ENCODE data around the gene MCMBP.

The MCMBP gene

DNA sequence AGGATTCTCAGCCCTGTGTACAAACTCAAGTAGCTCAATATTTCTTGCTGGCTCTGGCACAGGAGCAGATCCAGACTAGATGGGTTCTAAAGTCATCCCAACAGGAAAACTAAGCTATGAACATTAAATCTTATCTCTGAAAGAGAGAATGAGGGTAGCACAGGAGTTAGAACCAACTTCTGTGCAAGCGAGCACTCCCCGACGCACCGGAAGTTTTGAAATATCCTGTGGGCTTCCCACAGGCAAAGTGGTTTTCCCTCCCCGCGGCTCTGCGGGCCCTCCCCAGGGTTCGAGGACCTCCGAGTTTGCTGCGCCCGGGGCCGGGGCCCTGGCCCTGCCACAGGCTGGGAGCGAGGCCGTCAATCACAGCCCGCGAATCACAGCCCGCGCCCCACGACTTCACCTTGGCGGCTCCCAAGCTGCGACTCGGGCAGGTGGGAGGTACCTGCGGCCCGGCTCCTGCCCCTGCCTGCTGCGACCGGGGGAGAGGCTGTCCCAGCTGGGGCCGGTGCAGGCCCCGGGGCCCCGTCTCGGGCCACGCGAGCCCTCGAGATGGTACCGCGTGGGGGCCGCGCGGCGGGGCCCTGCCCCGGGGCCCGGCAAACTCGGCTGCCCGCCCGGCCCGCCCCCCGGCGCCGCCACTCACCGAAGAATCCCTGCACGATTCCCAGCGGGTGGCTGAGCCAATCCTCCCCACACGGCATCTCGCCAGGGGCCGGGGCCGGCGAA, 598 bp downstream of the MCMBP start (continued):
- TF ChIP-seq, protein P1, sequence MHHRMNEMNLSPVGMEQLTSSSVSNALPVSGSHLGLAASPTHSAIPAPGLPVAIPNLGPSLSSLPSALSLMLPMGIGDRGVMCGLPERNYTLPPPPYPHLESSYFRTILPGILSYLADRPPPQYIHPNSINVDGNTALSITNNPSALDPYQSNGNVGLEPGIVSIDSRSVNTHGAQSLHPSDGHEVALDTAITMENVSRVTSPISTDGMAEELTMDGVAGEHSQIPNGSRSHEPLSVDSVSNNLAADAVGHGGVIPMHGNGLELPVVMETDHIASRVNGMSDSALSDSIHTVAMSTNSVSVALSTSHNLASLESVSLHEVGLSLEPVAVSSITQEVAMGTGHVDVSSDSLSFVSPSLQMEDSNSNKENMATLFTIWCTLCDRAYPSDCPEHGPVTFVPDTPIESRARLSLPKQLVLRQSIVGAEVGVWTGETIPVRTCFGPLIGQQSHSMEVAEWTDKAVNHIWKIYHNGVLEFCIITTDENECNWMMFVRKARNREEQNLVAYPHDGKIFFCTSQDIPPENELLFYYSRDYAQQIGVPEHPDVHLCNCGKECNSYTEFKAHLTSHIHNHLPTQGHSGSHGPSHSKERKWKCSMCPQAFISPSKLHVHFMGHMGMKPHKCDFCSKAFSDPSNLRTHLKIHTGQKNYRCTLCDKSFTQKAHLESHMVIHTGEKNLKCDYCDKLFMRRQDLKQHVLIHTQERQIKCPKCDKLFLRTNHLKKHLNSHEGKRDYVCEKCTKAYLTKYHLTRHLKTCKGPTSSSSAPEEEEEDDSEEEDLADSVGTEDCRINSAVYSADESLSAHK (tag by site-specific recombination; IDR thresholded peaks at IDR 0.05), result no peak
- no peak for TF ChIP-seq ZNF16 (tag by site-specific recombination; IDR thresholded peaks at IDR 0.05; ENCODE audit: low read depth)
- peak; percentile 33; the same call in 1 of the 2 replicates for TF ChIP-seq SP7 (tag by site-specific recombination; IDR thresholded peaks at IDR 0.05)
- no peak for TF ChIP-seq ZNF548 (tag by site-specific recombination; IDR thresholded peaks at IDR 0.05)
- TF ChIP-seq ZNF112 (tag by site-specific recombination; IDR thresholded peaks at IDR 0.05), result no peak
- no peak for TF ChIP-seq ZNF302 (tag by site-specific recombination; IDR thresholded peaks at IDR 0.05; ENCODE audit: low read depth)
- TF ChIP-seq, protein P2, sequence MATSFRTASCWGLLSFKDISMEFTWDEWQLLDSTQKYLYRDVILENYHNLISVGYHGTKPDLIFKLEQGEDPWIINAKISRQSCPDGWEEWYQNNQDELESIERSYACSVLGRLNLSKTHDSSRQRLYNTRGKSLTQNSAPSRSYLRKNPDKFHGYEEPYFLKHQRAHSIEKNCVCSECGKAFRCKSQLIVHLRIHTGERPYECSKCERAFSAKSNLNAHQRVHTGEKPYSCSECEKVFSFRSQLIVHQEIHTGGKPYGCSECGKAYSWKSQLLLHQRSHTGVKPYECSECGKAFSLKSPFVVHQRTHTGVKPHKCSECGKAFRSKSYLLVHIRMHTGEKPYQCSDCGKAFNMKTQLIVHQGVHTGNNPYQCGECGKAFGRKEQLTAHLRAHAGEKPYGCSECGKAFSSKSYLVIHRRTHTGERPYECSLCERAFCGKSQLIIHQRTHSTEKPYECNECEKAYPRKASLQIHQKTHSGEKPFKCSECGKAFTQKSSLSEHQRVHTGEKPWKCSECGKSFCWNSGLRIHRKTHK (tag by site-specific recombination; IDR thresholded peaks at IDR 0.05), result no peak
- TF ChIP-seq ZNF473 (tag by site-specific recombination; IDR thresholded peaks at IDR 0.05), result no peak
- no peak for TF ChIP-seq GLI2 (tag by site-specific recombination; IDR thresholded peaks at IDR 0.05; ENCODE audit: borderline replicate concordance, low read depth)
- TF ChIP-seq ZSCAN23 (tag by site-specific recombination; IDR thresholded peaks at IDR 0.05), result no peak
- TF ChIP-seq, protein P3, sequence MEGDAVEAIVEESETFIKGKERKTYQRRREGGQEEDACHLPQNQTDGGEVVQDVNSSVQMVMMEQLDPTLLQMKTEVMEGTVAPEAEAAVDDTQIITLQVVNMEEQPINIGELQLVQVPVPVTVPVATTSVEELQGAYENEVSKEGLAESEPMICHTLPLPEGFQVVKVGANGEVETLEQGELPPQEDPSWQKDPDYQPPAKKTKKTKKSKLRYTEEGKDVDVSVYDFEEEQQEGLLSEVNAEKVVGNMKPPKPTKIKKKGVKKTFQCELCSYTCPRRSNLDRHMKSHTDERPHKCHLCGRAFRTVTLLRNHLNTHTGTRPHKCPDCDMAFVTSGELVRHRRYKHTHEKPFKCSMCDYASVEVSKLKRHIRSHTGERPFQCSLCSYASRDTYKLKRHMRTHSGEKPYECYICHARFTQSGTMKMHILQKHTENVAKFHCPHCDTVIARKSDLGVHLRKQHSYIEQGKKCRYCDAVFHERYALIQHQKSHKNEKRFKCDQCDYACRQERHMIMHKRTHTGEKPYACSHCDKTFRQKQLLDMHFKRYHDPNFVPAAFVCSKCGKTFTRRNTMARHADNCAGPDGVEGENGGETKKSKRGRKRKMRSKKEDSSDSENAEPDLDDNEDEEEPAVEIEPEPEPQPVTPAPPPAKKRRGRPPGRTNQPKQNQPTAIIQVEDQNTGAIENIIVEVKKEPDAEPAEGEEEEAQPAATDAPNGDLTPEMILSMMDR (tag by site-specific recombination; IDR thresholded peaks at IDR 0.05), result no peak
- TF ChIP-seq, protein P4, sequence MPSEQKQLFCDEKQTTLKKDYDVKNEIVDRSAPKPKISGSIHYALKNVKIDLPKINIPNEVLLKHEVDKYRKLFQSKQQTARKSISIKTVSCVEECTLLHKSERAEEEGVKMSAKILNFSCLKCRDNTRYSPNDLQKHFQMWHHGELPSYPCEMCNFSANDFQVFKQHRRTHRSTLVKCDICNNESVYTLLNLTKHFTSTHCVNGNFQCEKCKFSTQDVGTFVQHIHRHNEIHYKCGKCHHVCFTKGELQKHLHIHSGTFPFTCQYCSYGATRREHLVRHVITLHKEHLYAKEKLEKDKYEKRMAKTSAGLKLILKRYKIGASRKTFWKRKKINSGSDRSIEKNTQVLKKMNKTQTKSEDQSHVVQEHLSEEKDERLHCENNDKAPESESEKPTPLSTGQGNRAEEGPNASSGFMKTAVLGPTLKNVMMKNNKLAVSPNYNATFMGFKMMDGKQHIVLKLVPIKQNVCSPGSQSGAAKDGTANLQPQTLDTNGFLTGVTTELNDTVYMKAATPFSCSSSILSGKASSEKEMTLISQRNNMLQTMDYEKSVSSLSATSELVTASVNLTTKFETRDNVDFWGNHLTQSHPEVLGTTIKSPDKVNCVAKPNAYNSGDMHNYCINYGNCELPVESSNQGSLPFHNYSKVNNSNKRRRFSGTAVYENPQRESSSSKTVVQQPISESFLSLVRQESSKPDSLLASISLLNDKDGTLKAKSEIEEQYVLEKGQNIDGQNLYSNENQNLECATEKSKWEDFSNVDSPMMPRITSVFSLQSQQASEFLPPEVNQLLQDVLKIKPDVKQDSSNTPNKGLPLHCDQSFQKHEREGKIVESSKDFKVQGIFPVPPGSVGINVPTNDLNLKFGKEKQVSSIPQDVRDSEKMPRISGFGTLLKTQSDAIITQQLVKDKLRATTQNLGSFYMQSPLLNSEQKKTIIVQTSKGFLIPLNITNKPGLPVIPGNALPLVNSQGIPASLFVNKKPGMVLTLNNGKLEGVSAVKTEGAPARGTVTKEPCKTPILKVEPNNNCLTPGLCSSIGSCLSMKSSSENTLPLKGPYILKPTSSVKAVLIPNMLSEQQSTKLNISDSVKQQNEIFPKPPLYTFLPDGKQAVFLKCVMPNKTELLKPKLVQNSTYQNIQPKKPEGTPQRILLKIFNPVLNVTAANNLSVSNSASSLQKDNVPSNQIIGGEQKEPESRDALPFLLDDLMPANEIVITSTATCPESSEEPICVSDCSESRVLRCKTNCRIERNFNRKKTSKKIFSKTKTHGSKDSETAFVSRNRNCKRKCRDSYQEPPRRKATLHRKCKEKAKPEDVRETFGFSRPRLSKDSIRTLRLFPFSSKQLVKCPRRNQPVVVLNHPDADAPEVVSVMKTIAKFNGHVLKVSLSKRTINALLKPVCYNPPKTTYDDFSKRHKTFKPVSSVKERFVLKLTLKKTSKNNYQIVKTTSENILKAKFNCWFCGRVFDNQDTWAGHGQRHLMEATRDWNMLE (tag by site-specific recombination; conservative IDR thresholded peaks at IDR 0.05; ENCODE audit: low read depth), result no peak
- no peak for TF ChIP-seq HOXC10 (CRISPR knock-in tag; IDR thresholded peaks at IDR 0.05)
- TF ChIP-seq, protein P5, sequence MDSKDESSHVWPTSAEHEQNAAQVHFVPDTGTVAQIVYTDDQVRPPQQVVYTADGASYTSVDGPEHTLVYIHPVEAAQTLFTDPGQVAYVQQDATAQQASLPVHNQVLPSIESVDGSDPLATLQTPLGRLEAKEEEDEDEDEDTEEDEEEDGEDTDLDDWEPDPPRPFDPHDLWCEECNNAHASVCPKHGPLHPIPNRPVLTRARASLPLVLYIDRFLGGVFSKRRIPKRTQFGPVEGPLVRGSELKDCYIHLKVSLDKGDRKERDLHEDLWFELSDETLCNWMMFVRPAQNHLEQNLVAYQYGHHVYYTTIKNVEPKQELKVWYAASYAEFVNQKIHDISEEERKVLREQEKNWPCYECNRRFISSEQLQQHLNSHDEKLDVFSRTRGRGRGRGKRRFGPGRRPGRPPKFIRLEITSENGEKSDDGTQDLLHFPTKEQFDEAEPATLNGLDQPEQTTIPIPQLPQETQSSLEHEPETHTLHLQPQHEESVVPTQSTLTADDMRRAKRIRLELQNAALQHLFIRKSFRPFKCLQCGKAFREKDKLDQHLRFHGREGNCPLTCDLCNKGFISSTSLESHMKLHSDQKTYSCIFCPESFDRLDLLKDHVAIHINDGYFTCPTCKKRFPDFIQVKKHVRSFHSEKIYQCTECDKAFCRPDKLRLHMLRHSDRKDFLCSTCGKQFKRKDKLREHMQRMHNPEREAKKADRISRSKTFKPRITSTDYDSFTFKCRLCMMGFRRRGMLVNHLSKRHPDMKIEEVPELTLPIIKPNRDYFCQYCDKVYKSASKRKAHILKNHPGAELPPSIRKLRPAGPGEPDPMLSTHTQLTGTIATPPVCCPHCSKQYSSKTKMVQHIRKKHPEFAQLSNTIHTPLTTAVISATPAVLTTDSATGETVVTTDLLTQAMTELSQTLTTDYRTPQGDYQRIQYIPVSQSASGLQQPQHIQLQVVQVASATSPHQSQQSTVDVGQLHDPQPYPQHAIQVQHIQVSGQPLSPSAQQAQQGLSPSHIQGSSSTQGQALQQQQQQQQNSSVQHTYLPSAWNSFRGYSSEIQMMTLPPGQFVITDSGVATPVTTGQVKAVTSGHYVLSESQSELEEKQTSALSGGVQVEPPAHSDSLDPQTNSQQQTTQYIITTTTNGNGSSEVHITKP (tag by site-specific recombination; IDR thresholded peaks at IDR 0.05), result peak; percentile 88
- TF ChIP-seq ZNF121 (tag by site-specific recombination; IDR thresholded peaks at IDR 0.05), result no peak
- no peak for TF ChIP-seq KLF1 (tag by site-specific recombination; IDR thresholded peaks at IDR 0.05)
- TF ChIP-seq ZNF157 (tag by site-specific recombination; IDR thresholded peaks at IDR 0.05), result no peak
- TF ChIP-seq ZNF335 (tag by site-specific recombination; conservative IDR thresholded peaks at IDR 0.05), result peak; percentile 79
- TF ChIP-seq ZBTB21 (tag by site-specific recombination; IDR thresholded peaks at IDR 0.05), result no peak
- TF ChIP-seq ZNF677 (tag by site-specific recombination; IDR thresholded peaks at IDR 0.05), result no peak
- TF ChIP-seq, protein P6, sequence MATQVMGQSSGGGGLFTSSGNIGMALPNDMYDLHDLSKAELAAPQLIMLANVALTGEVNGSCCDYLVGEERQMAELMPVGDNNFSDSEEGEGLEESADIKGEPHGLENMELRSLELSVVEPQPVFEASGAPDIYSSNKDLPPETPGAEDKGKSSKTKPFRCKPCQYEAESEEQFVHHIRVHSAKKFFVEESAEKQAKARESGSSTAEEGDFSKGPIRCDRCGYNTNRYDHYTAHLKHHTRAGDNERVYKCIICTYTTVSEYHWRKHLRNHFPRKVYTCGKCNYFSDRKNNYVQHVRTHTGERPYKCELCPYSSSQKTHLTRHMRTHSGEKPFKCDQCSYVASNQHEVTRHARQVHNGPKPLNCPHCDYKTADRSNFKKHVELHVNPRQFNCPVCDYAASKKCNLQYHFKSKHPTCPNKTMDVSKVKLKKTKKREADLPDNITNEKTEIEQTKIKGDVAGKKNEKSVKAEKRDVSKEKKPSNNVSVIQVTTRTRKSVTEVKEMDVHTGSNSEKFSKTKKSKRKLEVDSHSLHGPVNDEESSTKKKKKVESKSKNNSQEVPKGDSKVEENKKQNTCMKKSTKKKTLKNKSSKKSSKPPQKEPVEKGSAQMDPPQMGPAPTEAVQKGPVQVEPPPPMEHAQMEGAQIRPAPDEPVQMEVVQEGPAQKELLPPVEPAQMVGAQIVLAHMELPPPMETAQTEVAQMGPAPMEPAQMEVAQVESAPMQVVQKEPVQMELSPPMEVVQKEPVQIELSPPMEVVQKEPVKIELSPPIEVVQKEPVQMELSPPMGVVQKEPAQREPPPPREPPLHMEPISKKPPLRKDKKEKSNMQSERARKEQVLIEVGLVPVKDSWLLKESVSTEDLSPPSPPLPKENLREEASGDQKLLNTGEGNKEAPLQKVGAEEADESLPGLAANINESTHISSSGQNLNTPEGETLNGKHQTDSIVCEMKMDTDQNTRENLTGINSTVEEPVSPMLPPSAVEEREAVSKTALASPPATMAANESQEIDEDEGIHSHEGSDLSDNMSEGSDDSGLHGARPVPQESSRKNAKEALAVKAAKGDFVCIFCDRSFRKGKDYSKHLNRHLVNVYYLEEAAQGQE (tag by site-specific recombination; IDR thresholded peaks at IDR 0.05), result no peak

All from HEK293 (cell line).